ENCODE results near the gene MS4A13.
"Not testable (repeated sequence)": the region's sequence is repeated elsewhere in the genome, so short reads cannot be mapped to it uniquely, and the experiment has no call there.

Gene MS4A13

GRCh38 chr11:60532383-60532782 is 17.2 kb downstream of the MS4A13 start:
- DNase-seq = not testable (repeated sequence)

- DNase-seq = not testable (repeated sequence)
These were observed 23.4 kb downstream of the MS4A13 start for GRCh38 chr11:60538627-60539026.

DNA sequence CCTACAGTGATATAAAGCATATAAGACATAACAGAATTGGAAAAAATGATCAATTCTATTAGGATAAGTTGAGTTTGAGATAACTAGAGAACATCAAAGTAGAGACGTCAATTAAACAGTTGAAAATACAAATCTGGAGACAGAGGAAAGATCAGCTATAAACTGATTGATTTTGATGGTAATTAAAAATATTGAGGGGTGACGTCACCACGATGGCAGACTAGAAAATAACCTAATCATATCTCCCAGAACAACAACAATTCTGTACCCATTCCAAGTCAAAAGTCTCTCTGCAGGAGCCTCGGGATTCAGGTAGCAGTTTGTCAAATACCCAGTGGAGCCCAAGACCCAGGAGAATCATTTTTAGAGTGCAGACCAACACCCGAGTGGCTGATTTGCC is 28.9 kb downstream of the MS4A13 start:
- DNase-seq = no peak

DNA sequence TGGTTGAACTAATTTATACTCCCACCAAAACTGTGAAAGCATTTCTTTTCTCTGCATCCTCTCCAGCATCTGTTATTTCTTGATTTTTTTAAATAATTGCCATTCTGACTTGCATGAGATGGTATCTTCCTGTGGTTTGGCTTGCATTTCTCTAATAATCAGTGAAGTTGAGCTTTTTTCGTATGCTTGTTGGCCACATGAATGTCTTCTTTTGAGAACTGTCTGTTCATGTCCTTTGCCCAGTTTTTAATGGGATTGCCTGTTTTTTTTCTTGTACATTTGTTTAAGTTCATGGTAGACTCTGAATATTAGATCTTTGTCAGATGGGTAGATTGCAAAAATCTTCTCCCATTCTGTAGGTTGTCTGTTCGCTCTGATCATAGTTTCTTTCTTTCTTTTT is 46.1 kb downstream of the MS4A13 start:
- no peak for DNase-seq

GRCh38 chr11:60563553-60564235 is 48.5 kb downstream of the MS4A13 start:
- DNase-seq = peak; percentile 64

- DNase-seq = no peak
These were observed 51.6 kb downstream of the MS4A13 start for GRCh38 chr11:60566776-60567175.

- no peak for DNase-seq
These were observed 55.8 kb downstream of the MS4A13 start for GRCh38 chr11:60570970-60571369.

DNA sequence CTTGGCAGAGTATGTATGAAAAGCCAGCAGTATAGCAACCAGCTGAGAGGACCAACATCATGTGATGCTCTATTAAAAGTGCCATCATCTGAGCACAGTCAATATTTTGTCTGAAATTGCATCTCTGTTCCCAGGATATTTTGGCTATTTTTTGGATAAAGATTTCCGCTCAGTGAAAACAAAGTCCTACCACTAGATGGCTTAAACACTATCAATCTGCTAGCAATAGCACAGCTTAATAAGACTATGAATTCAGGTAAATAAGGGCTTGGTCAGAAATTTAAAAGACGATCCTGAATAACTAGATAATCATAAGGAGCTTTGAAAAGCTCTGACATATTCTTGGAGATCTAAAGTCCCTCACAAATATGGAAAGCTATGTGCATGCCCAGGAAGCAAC is 74.4 kb downstream of the MS4A13 start:
- no peak for DNase-seq

Data from NCI-H1105 (cell line).